ENCODE measurements around the gene ADCYAP1R1. TPM values are rescaled to one million over a fixed set of nuclear protein-coding genes. Genes with fewer than 3 reads are reported as not detected.

Gene ADCYAP1R1
- total and polyA plus RNA-seq, 11 donors: 0.42 to 7.7 (median 1.6) TPM

DNA sequence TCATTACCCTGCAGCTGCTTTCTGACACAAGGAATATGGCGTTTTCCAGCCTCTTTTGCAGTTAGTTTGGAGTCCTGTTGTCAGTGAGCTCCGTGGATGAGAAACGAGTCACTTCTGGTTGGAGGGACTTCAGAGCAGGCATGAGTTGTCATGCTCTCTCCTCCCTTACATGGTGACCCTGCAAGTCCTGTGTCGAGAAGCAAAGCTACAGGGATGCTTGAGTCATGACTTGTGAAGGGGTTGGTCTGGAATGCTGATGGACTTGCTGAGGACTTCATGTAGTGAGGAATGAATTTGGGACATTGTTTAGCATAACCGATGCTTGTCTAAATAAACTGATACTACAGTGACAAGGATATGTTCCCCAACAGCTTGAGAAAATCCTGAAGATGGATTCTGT is 108.8 kb downstream of the ADCYAP1R1 start:
- 57 to 75% (median 64%) methylated on average over 5 of the region's 5 CpGs for WGBS, 4 donors
- no peak for ATAC-seq
- intact Hi-C loops (cut with DNase I): no loop called here

More for the DNA sequence above, 108.8 kb downstream of the ADCYAP1R1 start:
- Histone ChIP-seq H3K4me1 (no peaks in the 10 kb centered on the region), H3K27ac (no peak overlapping the region), H3K27me3 (peaks cover 0 to 22% (median 0%) of the 10 kb centered on the region in 9 donors), H3K36me3 (no peaks in the 10 kb centered on the region), H3K9me3 (no peaks in the 10 kb centered on the region), H3K4me3 (no peak overlapping the region)
- TF ChIP-seq, protein P1, sequence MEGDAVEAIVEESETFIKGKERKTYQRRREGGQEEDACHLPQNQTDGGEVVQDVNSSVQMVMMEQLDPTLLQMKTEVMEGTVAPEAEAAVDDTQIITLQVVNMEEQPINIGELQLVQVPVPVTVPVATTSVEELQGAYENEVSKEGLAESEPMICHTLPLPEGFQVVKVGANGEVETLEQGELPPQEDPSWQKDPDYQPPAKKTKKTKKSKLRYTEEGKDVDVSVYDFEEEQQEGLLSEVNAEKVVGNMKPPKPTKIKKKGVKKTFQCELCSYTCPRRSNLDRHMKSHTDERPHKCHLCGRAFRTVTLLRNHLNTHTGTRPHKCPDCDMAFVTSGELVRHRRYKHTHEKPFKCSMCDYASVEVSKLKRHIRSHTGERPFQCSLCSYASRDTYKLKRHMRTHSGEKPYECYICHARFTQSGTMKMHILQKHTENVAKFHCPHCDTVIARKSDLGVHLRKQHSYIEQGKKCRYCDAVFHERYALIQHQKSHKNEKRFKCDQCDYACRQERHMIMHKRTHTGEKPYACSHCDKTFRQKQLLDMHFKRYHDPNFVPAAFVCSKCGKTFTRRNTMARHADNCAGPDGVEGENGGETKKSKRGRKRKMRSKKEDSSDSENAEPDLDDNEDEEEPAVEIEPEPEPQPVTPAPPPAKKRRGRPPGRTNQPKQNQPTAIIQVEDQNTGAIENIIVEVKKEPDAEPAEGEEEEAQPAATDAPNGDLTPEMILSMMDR (IDR thresholded peaks at IDR 0.05): no peak
- no peak for TF ChIP-seq POLR2A (IDR thresholded peaks at IDR 0.05)
- no peak for DNase-seq

Other genes starting within 250 kb of the ADCYAP1R1 start
- 100 to 1,000 TPM; 113 to 420 (median 206) TPM for gene AQP1, start 140.5 kb upstream of the ADCYAP1R1 start, total RNA-seq
- gene AQP1, start 140.5 kb upstream of the ADCYAP1R1 start, polyA plus RNA-seq: 100 to 1,000 TPM; 220 to 256 TPM
- gene GHRHR, start 88.4 kb upstream of the ADCYAP1R1 start, total RNA-seq: not detected
- not detected for gene GHRHR, start 88.4 kb upstream of the ADCYAP1R1 start, polyA plus RNA-seq